Astrocyte (in vitro differentiated cells and primary cell): ENCODE data around the gene TKFC. TPM values are rescaled to one million over a fixed set of nuclear protein-coding genes. Genes with fewer than 3 reads are reported as not detected.
A peak's percentile ranks its signal among the peaks of the same experiment; 100 is the strongest.

ENCODE experiments used
- DNase-seq: peaks from one replicate; pipeline ENCODE4 v3.0.0-alpha.2; 2010; ENCODE audit warnings: low read depth
- FAIRE-seq: peaks from 2 replicates; lab custom pipeline; 2011; peaks lifted over from hg19 to GRCh38; lab: Jason Lieb, UNC
- H2AFZ ChIP-seq: 2 replicates; pipeline ENCODE4 v1.6.0; 2012; ENCODE audit warnings: low read depth, low read length, inconsistent platforms
- H3K27ac ChIP-seq: 2 replicates; pipeline ENCODE4 v1.5.1; 2011; ENCODE audit warnings: low read depth, low read length, inconsistent platforms
- H3K27me3 ChIP-seq: 2 replicates; pipeline ENCODE4 v1.6.0; 2011; ENCODE audit warnings: low read length, inconsistent platforms; ENCODE audit not compliant: insufficient read depth
- H3K36me3 ChIP-seq: 2 replicates; pipeline ENCODE4 v1.5.1; 2011; ENCODE audit warnings: low read length, inconsistent platforms; ENCODE audit not compliant: insufficient read depth
- H3K4me1 ChIP-seq: 2 replicates; pipeline ENCODE4 v1.5.1; 2011; ENCODE audit warnings: low read length, inconsistent platforms; ENCODE audit not compliant: insufficient read depth
- H3K4me2 ChIP-seq: 2 replicates; pipeline ENCODE4 v1.6.0; 2012; ENCODE audit warnings: low read length, inconsistent platforms
- H3K4me3 ChIP-seq: 2 replicates; pipeline ENCODE4 v1.5.1; 2011; ENCODE audit warnings: low read depth, mild to moderate bottlenecking, low read length, inconsistent platforms; ENCODE audit not compliant: insufficient read depth
- H3K79me2 ChIP-seq: 2 replicates; pipeline ENCODE4 v1.6.0; 2012; ENCODE audit warnings: mild to moderate bottlenecking, low read length, inconsistent platforms; ENCODE audit not compliant: insufficient read depth
- H3K9ac ChIP-seq: 2 replicates; pipeline ENCODE4 v1.6.0; 2012; ENCODE audit warnings: mild to moderate bottlenecking, low read length, inconsistent platforms
- H3K9me3 ChIP-seq: 2 replicates; pipeline ENCODE4 v1.5.1; 2012; ENCODE audit warnings: low read depth, mild to moderate bottlenecking, low read length, inconsistent platforms; ENCODE audit not compliant: insufficient read depth
- H4K20me1 ChIP-seq: 2 replicates; pipeline ENCODE4 v1.6.0; 2012; ENCODE audit warnings: low read length, inconsistent platforms; ENCODE audit not compliant: insufficient read depth
- H3K27ac Mint-ChIP-seq: one replicate; pipeline ENCODE4 v1.8.0; 2021; ENCODE audit warnings: mild to moderate bottlenecking, mixed read lengths; ENCODE audit not compliant: unreplicated experiment
- H3K27me3 Mint-ChIP-seq: one replicate; pipeline ENCODE4 v1.8.0; 2021; ENCODE audit warnings: low read depth, mixed read lengths; ENCODE audit not compliant: unreplicated experiment
- H3K36me3 Mint-ChIP-seq: one replicate; pipeline ENCODE4 v1.8.0; 2021; ENCODE audit warnings: low read depth, mixed read lengths; ENCODE audit not compliant: unreplicated experiment
- H3K4me1 Mint-ChIP-seq: one replicate; pipeline ENCODE4 v1.8.0; 2021; ENCODE audit warnings: low read depth, mixed read lengths; ENCODE audit not compliant: unreplicated experiment
- H3K4me3 Mint-ChIP-seq: one replicate; pipeline ENCODE4 v1.8.0; 2021; ENCODE audit warnings: mild to moderate bottlenecking, moderate library complexity, mixed read lengths; ENCODE audit not compliant: unreplicated experiment
- H3K9me3 Mint-ChIP-seq: one replicate; pipeline ENCODE4 v1.8.0; 2021; ENCODE audit warnings: mild to moderate bottlenecking, mixed read lengths; ENCODE audit not compliant: unreplicated experiment
- EZH2 ChIP-seq: IDR thresholded peaks from 2 replicates; pipeline ENCODE4 v1.6.1; 2012; ENCODE audit warnings: mild to moderate bottlenecking, low read length, inconsistent platforms; ENCODE audit not compliant: insufficient read depth
- total RNA-seq: library from RNA; stranded (reverse); gene quantifications from 2 replicates; pipeline ENCODE4 v1.2.1, GENCODE V29; 2021
- TF ChIP-seq, protein P1 (sequence below): IDR thresholded peaks from 2 replicates; pipeline ENCODE4 v1.5.1; 2011; ENCODE audit warnings: low read depth, mild to moderate bottlenecking, inconsistent platforms, low read length, moderate library complexity; ENCODE audit not compliant: insufficient read depth

Gene TKFC
- total RNA-seq, 1 donor from 2014 or later: 23.9 TPM

DNA sequence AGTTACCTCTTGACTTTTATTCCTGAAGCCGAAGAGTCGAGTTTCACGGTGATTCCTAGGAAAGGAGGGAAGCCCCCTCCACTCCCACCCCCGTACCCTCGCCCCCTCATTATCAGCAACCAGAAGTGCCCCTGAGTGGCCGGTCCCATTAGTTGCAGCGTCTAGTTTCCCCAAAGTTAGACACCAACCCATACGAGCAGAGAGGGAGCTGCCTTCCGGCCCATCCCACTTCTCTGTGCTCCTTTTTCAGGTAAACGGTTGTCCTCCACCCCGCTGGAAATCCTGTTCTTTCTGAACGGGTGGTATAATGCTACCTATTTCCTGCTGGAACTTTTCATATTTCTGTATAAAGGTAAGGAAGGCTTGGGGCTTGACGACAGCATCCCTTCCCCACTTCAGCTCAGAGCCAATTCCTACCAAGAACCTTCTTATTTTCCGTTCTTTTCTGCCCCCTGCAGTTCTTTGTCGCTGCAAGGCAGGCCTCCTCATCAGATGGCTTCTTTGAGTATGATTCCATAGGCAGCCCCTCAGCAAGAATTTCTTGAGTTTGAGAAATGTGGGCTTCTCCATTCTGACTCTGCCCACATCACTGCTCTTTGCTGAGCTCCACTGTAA lies 60.1 kb downstream of the TKFC start:
- Mint-ChIP-seq H3K4me1 (peaks cover 4% of the 10 kb centered on the region), H3K36me3 (peaks cover 10% of the 10 kb centered on the region), H3K4me3 (peak overlapping the region; percentile 91), H3K27me3 (peaks cover 7% of the 10 kb centered on the region), H3K27ac (peak overlapping the region; percentile 45), H3K9me3 (peaks cover 9% of the 10 kb centered on the region)
- H3K4me3 ChIP-seq: peak overlapping the region; percentile 94
- no peak for DNase-seq
- H3K9me3 ChIP-seq: no peaks in the 10 kb centered on the region
- TF ChIP-seq, protein P1, sequence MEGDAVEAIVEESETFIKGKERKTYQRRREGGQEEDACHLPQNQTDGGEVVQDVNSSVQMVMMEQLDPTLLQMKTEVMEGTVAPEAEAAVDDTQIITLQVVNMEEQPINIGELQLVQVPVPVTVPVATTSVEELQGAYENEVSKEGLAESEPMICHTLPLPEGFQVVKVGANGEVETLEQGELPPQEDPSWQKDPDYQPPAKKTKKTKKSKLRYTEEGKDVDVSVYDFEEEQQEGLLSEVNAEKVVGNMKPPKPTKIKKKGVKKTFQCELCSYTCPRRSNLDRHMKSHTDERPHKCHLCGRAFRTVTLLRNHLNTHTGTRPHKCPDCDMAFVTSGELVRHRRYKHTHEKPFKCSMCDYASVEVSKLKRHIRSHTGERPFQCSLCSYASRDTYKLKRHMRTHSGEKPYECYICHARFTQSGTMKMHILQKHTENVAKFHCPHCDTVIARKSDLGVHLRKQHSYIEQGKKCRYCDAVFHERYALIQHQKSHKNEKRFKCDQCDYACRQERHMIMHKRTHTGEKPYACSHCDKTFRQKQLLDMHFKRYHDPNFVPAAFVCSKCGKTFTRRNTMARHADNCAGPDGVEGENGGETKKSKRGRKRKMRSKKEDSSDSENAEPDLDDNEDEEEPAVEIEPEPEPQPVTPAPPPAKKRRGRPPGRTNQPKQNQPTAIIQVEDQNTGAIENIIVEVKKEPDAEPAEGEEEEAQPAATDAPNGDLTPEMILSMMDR: no peak
- no peak for TF ChIP-seq EZH2
- H3K4me2 ChIP-seq: peak overlapping the region; percentile 99
- peaks cover 5% of the 10 kb centered on the region for H3K4me1 ChIP-seq
- H3K27me3 ChIP-seq: no peaks in the 10 kb centered on the region
- H4K20me1 ChIP-seq: peaks cover 3% of the 10 kb centered on the region
- peak overlapping the region; percentile 43 for H3K27ac ChIP-seq
- H3K9ac ChIP-seq: peak overlapping the region; percentile 87
- H2AFZ ChIP-seq: peak overlapping the region; percentile 97
- no peak for FAIRE-seq
- peaks cover 5% of the 10 kb centered on the region for H3K36me3 ChIP-seq
- H3K79me2 ChIP-seq: peaks cover 7% of the 10 kb centered on the region

Other genes with a start within 250 kb of the TKFC start
- not detected in 2 replicates for gene CD5, start 230.7 kb upstream of the TKFC start, total RNA-seq
- gene VPS37C, start 171.8 kb upstream of the TKFC start, total RNA-seq: 13.5 and 18.1 TPM in 2 replicates
- gene PGA3, start 129.7 kb upstream of the TKFC start, total RNA-seq: 0.43 TPM in 1 of 2 replicates, not detected in the other
- 0.79 and 0.86 TPM in 2 replicates for gene PGA4, start 110.9 kb upstream of the TKFC start, total RNA-seq
- 0.79 and 1.4 TPM in 2 replicates for gene PGA5, start 92.1 kb upstream of the TKFC start, total RNA-seq
- gene VWCE, start 37.9 kb upstream of the TKFC start, total RNA-seq: 12.2 and 17.7 TPM in 2 replicates
- gene DDB1, start 123 bp upstream of the TKFC start, total RNA-seq: 222 and 251 TPM in 2 replicates
- gene CYB561A3, start 28.7 kb downstream of the TKFC start, total RNA-seq: 26.4 and 29.2 TPM in 2 replicates
- 32.9 and 36.8 TPM in 2 replicates for gene TMEM138, start 29.1 kb downstream of the TKFC start, total RNA-seq
- gene TMEM216, start 59.4 kb downstream of the TKFC start, total RNA-seq: 7.8 and 8.3 TPM in 2 replicates
- gene CPSF7, start 96.7 kb downstream of the TKFC start, total RNA-seq: 56.3 and 63.2 TPM in 2 replicates
- 35.5 and 38.8 TPM in 2 replicates for gene SDHAF2, start 96.9 kb downstream of the TKFC start, total RNA-seq
- gene LRRC10B, start 175.5 kb downstream of the TKFC start, total RNA-seq: 0.09 and 0.12 TPM in 2 replicates
- 3.7 and 3.8 TPM in 2 replicates for gene SYT7, start 247.8 kb downstream of the TKFC start, total RNA-seq